H1 (cell line): Measurements from ENCODE around the gene ARHGEF6.

Experiments used
- CBX5 ChIP-seq: fragments of 300-800, 300-1000 bp; sonication (generic); IDR thresholded peaks from 2 replicates; pipeline ENCODE4 v1.7.1; 2016; ENCODE audit warnings: antibody characterized with exemption, low read length, low read depth
- TF ChIP-seq, protein P1 (sequence below), 3 experiments: IDR thresholded peaks; 1 replicate in 2 of 3; 2 replicates in 1 of 3; pipeline versions ENCODE4 v1.5.1 to v1.6.1; 2011; ENCODE audit warnings: low read length in 3 of 3, mild to moderate bottlenecking in 3 of 3, inconsistent platforms in 2 of 3, low read depth in 1 of 3, moderate library complexity in 1 of 3; ENCODE audit not compliant: insufficient read depth in 1 of 3; ENCODE audit errors: control extremely low read depth in 1 of 3

- TF ChIP-seq, protein P1, sequence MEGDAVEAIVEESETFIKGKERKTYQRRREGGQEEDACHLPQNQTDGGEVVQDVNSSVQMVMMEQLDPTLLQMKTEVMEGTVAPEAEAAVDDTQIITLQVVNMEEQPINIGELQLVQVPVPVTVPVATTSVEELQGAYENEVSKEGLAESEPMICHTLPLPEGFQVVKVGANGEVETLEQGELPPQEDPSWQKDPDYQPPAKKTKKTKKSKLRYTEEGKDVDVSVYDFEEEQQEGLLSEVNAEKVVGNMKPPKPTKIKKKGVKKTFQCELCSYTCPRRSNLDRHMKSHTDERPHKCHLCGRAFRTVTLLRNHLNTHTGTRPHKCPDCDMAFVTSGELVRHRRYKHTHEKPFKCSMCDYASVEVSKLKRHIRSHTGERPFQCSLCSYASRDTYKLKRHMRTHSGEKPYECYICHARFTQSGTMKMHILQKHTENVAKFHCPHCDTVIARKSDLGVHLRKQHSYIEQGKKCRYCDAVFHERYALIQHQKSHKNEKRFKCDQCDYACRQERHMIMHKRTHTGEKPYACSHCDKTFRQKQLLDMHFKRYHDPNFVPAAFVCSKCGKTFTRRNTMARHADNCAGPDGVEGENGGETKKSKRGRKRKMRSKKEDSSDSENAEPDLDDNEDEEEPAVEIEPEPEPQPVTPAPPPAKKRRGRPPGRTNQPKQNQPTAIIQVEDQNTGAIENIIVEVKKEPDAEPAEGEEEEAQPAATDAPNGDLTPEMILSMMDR (IDR thresholded peaks at IDR 0.05; ENCODE audit: control extremely low read depth in 1 of 3, insufficient read depth in 1 of 3, low read depth in 1 of 3, low read length in 3 of 3) = peak; percentile 32 to 40 (median 40)
- TF ChIP-seq CBX5 = no peak
Observed at GRCh38 chrX:136767104-136767941, 13.4 kb downstream of the ARHGEF6 start.
